ENCODE measurements around the gene UPK3BL1.
"Not testable (repeated sequence)": the region's sequence is repeated elsewhere in the genome, so short reads cannot be mapped to it uniquely, and the experiment has no call there.

The UPK3BL1 gene

DNA sequence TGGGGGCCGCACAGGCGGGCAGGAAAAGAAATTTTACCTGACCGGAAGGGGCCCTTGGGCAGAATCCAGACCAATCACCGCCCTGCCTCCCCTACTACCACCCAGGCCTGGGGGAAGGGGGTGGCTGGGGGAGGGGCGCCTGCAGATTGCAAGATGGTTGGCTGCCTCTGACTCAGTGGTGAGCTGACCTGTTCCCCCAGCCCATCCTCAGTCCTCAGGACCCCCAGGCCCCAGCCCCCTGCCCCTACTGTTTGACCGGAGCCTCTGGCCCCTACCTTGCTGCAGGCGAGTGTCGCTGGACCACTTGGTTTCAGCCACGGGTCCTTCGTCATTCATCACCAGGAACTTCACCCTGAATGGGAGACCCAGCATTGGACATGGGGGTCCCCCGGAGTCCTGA, 3.7 kb downstream of the UPK3BL1 start:
- H4K20me1 ChIP-seq (ENCODE audit: low read depth, low read length); H3K9ac ChIP-seq (ENCODE audit: low read length); H2AFZ ChIP-seq (ENCODE audit: low read depth, low read length, severe bottlenecking); H3F3A ChIP-seq (ENCODE audit: insufficient read depth); H3K4me3 ChIP-seq (ENCODE audit: insufficient read depth, low read length, poor library complexity, severe bottlenecking); H3K36me3 ChIP-seq (ENCODE audit: low read length); H3K27ac ChIP-seq (ENCODE audit: low read depth, low read length); H3K27me3 ChIP-seq (ENCODE audit: low read length); H3K9me3 ChIP-seq (ENCODE audit: insufficient read depth, low read length); H3K4me2 ChIP-seq (ENCODE audit: low read depth, low read length, poor library complexity, severe bottlenecking); H3K9me2 ChIP-seq (replicated peaks; ENCODE audit: insufficient read depth, low read length); H3K79me2 ChIP-seq (ENCODE audit: insufficient read depth, low read length): not testable (repeated sequence)

DNA sequence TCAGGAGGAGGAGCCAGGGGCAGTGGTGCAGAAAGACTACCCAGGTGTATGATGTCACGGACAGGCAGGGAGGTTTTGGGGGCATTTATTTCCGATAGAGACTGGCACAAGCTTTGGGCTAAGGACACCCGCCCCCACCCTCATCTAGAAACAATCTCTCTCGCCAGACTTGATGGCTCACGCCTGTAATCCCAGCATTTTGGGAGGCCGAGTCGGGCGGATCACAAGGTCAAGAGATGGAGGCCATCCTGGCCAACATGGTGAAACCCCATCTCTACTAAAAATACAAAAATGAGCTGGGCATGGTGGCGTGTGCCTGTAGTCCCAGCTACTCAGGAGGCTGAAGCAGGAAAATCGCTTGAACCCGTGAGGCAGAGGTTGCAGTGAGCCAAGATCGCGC, 5.6 kb downstream of the UPK3BL1 start:
- not testable (repeated sequence) for H3K9me2 ChIP-seq (replicated peaks; ENCODE audit: insufficient read depth, low read length); H3K27ac ChIP-seq (ENCODE audit: low read depth, low read length); H3K4me3 ChIP-seq (ENCODE audit: insufficient read depth, low read length, poor library complexity, severe bottlenecking); H4K20me1 ChIP-seq (ENCODE audit: low read depth, low read length); H3K36me3 ChIP-seq (ENCODE audit: low read length); H2AFZ ChIP-seq (ENCODE audit: low read depth, low read length, severe bottlenecking); H3F3A ChIP-seq (ENCODE audit: insufficient read depth); H3K79me2 ChIP-seq (ENCODE audit: insufficient read depth, low read length); H3K27me3 ChIP-seq (ENCODE audit: low read length); H3K9ac ChIP-seq (ENCODE audit: low read length); H3K4me2 ChIP-seq (ENCODE audit: low read depth, low read length, poor library complexity, severe bottlenecking); H3K9me3 ChIP-seq (ENCODE audit: insufficient read depth, low read length)

- H3K9ac ChIP-seq (ENCODE audit: low read length); H3K4me2 ChIP-seq (ENCODE audit: low read depth, low read length, poor library complexity, severe bottlenecking); H3K36me3 ChIP-seq (ENCODE audit: low read length); H3K79me2 ChIP-seq (ENCODE audit: insufficient read depth, low read length); H4K20me1 ChIP-seq (ENCODE audit: low read depth, low read length); H3K4me3 ChIP-seq (ENCODE audit: insufficient read depth, low read length, poor library complexity, severe bottlenecking); H3F3A ChIP-seq (ENCODE audit: insufficient read depth); H3K9me3 ChIP-seq (ENCODE audit: insufficient read depth, low read length); H3K9me2 ChIP-seq (replicated peaks; ENCODE audit: insufficient read depth, low read length); H3K27ac ChIP-seq (ENCODE audit: low read depth, low read length); H2AFZ ChIP-seq (ENCODE audit: low read depth, low read length, severe bottlenecking); H3K27me3 ChIP-seq (ENCODE audit: low read length): not testable (repeated sequence)
Measured at GRCh38 chr7:102635354-102635753, 7.2 kb downstream of the UPK3BL1 start.

DNA sequence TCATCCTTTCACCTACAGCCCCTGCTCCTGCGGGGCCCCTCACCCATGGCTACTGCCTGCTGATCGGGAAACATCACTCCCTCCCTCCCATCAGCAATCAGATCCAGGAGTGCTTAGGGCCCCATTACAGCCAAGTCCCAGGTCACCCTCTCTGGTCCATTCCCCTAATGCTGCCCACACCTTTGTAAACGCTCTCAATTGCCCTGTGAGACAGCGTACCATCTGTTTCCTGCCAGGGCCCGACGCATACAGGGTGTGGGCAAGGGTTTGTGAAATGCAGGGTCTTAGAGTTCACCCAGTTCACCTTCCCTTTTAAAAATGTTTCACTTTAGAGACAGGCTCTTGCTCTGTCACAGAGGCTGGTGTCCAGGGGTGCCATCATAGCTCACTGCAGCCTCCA, 8.3 kb downstream of the UPK3BL1 start:
- H3K9ac ChIP-seq (ENCODE audit: low read length); H3K79me2 ChIP-seq (ENCODE audit: insufficient read depth, low read length); H3K36me3 ChIP-seq (ENCODE audit: low read length); H3K9me3 ChIP-seq (ENCODE audit: insufficient read depth, low read length); H3K4me3 ChIP-seq (ENCODE audit: insufficient read depth, low read length, poor library complexity, severe bottlenecking); H3K27me3 ChIP-seq (ENCODE audit: low read length); H2AFZ ChIP-seq (ENCODE audit: low read depth, low read length, severe bottlenecking); H3K4me2 ChIP-seq (ENCODE audit: low read depth, low read length, poor library complexity, severe bottlenecking); H4K20me1 ChIP-seq (ENCODE audit: low read depth, low read length); H3K27ac ChIP-seq (ENCODE audit: low read depth, low read length); H3F3A ChIP-seq (ENCODE audit: insufficient read depth); H3K9me2 ChIP-seq (replicated peaks; ENCODE audit: insufficient read depth, low read length): not testable (repeated sequence)

- H3K27me3 ChIP-seq (ENCODE audit: low read length); H3K9me3 ChIP-seq (ENCODE audit: insufficient read depth, low read length); H3K36me3 ChIP-seq (ENCODE audit: low read length); H3F3A ChIP-seq (ENCODE audit: insufficient read depth); H3K79me2 ChIP-seq (ENCODE audit: insufficient read depth, low read length); H4K20me1 ChIP-seq (ENCODE audit: low read depth, low read length); H3K9me2 ChIP-seq (replicated peaks; ENCODE audit: insufficient read depth, low read length); H3K27ac ChIP-seq (ENCODE audit: low read depth, low read length); H3K4me2 ChIP-seq (ENCODE audit: low read depth, low read length, poor library complexity, severe bottlenecking); H3K4me3 ChIP-seq (ENCODE audit: insufficient read depth, low read length, poor library complexity, severe bottlenecking); H2AFZ ChIP-seq (ENCODE audit: low read depth, low read length, severe bottlenecking); H3K9ac ChIP-seq (ENCODE audit: low read length): not testable (repeated sequence)
Measured at GRCh38 chr7:102630622-102631021, 12.0 kb downstream of the UPK3BL1 start.

- not testable (repeated sequence) for H3K9me2 ChIP-seq (replicated peaks; ENCODE audit: insufficient read depth, low read length); H3K27me3 ChIP-seq (ENCODE audit: low read length); H3K79me2 ChIP-seq (ENCODE audit: insufficient read depth, low read length); H3K9me3 ChIP-seq (ENCODE audit: insufficient read depth, low read length); H3K4me2 ChIP-seq (ENCODE audit: low read depth, low read length, poor library complexity, severe bottlenecking); H3K9ac ChIP-seq (ENCODE audit: low read length); H3K36me3 ChIP-seq (ENCODE audit: low read length); H3K4me3 ChIP-seq (ENCODE audit: insufficient read depth, low read length, poor library complexity, severe bottlenecking); H3K27ac ChIP-seq (ENCODE audit: low read depth, low read length); H3F3A ChIP-seq (ENCODE audit: insufficient read depth); H4K20me1 ChIP-seq (ENCODE audit: low read depth, low read length); H2AFZ ChIP-seq (ENCODE audit: low read depth, low read length, severe bottlenecking)
Measured at GRCh38 chr7:102627271-102627904, 15.2 kb downstream of the UPK3BL1 start.

DNA sequence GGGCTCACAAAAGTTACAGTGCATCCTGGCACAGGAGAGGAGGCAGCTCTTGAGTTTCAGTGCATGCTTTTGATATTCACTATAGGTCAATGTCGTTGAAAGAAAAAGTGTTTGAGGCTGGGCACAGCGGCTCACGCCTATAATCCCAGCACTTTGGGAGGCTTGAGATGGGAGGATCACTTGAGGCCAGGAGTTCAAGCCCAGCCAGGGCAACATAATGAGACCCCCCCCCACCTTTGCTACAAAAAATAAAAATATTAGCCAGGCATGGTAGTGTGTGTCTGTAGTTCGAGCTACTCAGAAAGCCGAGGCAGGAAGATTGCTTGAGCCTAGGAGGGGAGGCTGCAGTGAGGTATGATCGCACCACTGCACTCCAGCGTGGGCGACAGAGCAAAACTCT, 24.5 kb downstream of the UPK3BL1 start:
- H3K9me3 ChIP-seq (ENCODE audit: insufficient read depth, low read length); H3K27ac ChIP-seq (ENCODE audit: low read depth, low read length); H3K27me3 ChIP-seq (ENCODE audit: low read length); H3K4me3 ChIP-seq (ENCODE audit: insufficient read depth, low read length, poor library complexity, severe bottlenecking); H3F3A ChIP-seq (ENCODE audit: insufficient read depth); H3K9ac ChIP-seq (ENCODE audit: low read length); H3K4me2 ChIP-seq (ENCODE audit: low read depth, low read length, poor library complexity, severe bottlenecking); H2AFZ ChIP-seq (ENCODE audit: low read depth, low read length, severe bottlenecking); H3K79me2 ChIP-seq (ENCODE audit: insufficient read depth, low read length); H3K9me2 ChIP-seq (replicated peaks; ENCODE audit: insufficient read depth, low read length); H4K20me1 ChIP-seq (ENCODE audit: low read depth, low read length); H3K36me3 ChIP-seq (ENCODE audit: low read length): not testable (repeated sequence)

GRCh38 chr7:102616507-102617125, 26.0 kb downstream of the UPK3BL1 start, which contains the start of gene RASA4:
Gene RASA4, minus strand, starts transcription at chr7:102616756. Its CDS starts 67 bp downstream, at chr7:102616689.
- not testable (repeated sequence) for H2AFZ ChIP-seq (ENCODE audit: low read depth, low read length, severe bottlenecking); H3K9me2 ChIP-seq (replicated peaks; ENCODE audit: insufficient read depth, low read length); H3K36me3 ChIP-seq (ENCODE audit: low read length); H3K27me3 ChIP-seq (ENCODE audit: low read length); H3K9me3 ChIP-seq (ENCODE audit: insufficient read depth, low read length); H3K9ac ChIP-seq (ENCODE audit: low read length); H3F3A ChIP-seq (ENCODE audit: insufficient read depth); H3K79me2 ChIP-seq (ENCODE audit: insufficient read depth, low read length); H3K27ac ChIP-seq (ENCODE audit: low read depth, low read length); H4K20me1 ChIP-seq (ENCODE audit: low read depth, low read length)
- H3K4me2 ChIP-seq (ENCODE audit: low read depth, low read length, poor library complexity, severe bottlenecking), result peak within 1 kb of the TSS; percentile 46
- H3K4me3 ChIP-seq (ENCODE audit: insufficient read depth, low read length, poor library complexity, severe bottlenecking), result peak within 1 kb of the TSS; percentile 46

Data from SU-DHL-6 (cell line).